ENCODE results near the gene ZC3H13. TPM values are rescaled to one million over a fixed set of nuclear protein-coding genes. Genes with fewer than 3 reads are reported as not detected.

Gene ZC3H13
- total RNA-seq, 4 donors from 2014 or later: 26.9 to 41.4 (median 36.0) TPM

DNA sequence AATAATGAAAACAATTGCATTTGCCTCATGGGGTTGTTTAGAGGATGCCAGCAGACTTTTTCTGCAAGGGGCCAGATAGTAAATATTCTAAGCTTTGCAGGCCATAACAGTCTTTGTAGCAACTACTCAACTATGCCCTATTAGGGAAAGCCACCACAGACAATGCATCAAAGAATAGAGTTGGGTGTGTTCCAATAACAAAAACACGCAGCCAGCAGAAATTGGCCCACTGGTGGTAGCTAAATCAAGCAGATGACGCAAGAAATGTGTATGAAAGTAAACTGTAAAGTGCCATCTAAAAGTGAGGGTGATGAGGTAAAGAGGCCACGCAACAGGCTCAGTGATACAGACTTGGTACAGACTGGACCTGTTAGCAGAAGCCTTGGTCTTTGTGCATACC lies 125.8 kb downstream of the ZC3H13 start:
- WGBS, 2 donors: 70 to 73% methylated on average over 3 of the region's 3 CpGs
- no peak overlapping the region for H3K27ac ChIP-seq
- no peaks in the 10 kb centered on the region for H3K27me3 ChIP-seq
- H3K4me3 ChIP-seq (replicated peaks in 1 of 3): no peak overlapping the region
- no peaks in the 10 kb centered on the region for H3K36me3 ChIP-seq
- H3K4me1 ChIP-seq: no peaks in the 10 kb centered on the region
- intact Hi-C loops (cut with DNase I): no loop called here
- no peak for DNase-seq
- TF ChIP-seq, protein P1, sequence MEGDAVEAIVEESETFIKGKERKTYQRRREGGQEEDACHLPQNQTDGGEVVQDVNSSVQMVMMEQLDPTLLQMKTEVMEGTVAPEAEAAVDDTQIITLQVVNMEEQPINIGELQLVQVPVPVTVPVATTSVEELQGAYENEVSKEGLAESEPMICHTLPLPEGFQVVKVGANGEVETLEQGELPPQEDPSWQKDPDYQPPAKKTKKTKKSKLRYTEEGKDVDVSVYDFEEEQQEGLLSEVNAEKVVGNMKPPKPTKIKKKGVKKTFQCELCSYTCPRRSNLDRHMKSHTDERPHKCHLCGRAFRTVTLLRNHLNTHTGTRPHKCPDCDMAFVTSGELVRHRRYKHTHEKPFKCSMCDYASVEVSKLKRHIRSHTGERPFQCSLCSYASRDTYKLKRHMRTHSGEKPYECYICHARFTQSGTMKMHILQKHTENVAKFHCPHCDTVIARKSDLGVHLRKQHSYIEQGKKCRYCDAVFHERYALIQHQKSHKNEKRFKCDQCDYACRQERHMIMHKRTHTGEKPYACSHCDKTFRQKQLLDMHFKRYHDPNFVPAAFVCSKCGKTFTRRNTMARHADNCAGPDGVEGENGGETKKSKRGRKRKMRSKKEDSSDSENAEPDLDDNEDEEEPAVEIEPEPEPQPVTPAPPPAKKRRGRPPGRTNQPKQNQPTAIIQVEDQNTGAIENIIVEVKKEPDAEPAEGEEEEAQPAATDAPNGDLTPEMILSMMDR (IDR thresholded peaks at IDR 0.05): no peak
- no peak for TF ChIP-seq POLR2A (IDR thresholded peaks at IDR 0.05)
- no peaks in the 10 kb centered on the region for H3K9me3 ChIP-seq

DNA sequence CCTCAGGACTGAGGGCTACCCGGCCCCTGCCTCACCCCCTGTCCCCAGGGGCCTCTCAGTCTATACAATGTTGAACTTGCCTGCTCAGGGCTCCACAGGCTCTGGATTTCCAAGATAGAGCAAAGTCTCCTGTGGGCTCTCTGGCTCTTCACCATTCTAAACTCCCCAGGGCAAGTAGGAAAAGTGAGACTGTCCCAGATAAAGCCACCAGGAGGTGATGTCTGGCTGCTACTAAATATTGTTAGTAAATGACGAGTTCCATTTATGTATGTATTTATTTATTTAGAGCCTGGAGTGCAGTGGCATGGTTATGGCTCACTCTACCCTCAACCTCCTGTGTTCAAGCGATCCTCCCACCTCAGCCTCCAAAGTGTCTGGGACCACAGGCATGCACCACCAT lies 127.4 kb downstream of the ZC3H13 start:
- DNase-seq: no peak
- Histone ChIP-seq H3K4me1 (no peaks in the 10 kb centered on the region), H3K36me3 (no peaks in the 10 kb centered on the region), H3K27ac (no peak overlapping the region), H3K4me3 (replicated peaks in 1 of 3) (no peak overlapping the region), H3K27me3 (no peaks in the 10 kb centered on the region), H3K9me3 (no peaks in the 10 kb centered on the region)
- WGBS, 2 donors: 80 to 83% methylated on average over 3 of the region's 3 CpGs
- TF ChIP-seq, protein P1 (IDR thresholded peaks at IDR 0.05): no peak
- no peak for TF ChIP-seq POLR2A (IDR thresholded peaks at IDR 0.05)
- intact Hi-C loops (cut with DNase I): no loop called here

DNA sequence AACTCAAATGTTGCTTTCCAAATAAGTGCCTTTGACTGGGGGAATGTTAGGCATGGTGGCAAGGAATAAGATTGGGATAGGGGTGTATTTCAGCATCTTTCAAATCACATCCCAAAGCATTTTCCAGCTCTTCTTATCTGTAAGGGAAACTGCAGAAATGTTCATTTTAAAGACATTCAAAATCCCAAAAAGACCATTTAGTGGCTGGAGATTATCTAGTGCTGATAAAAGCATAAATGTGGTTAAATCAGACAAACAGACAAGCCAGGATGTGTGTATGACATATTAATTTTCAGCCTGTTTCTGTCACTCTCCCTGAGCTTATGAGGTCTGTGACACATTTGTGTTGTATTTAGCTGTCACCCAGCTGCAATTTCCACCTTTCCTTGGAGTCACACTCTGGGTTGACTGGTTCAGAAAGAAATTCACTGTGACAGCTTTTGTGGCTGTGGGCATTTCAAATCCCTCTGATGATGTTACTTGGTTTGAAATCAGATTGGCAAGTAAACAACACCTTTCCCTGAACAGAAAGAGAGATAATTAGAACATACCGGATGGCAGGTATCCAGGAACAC lies 131.3 kb downstream of the ZC3H13 start:
- Histone ChIP-seq H3K27me3 (no peaks in the 10 kb centered on the region), H3K4me1 (no peaks in the 10 kb centered on the region), H3K27ac (no peak overlapping the region), H3K9me3 (no peaks in the 10 kb centered on the region), H3K36me3 (no peaks in the 10 kb centered on the region), H3K4me3 (replicated peaks in 1 of 3) (no peak overlapping the region)
- TF ChIP-seq, protein P1 (IDR thresholded peaks at IDR 0.05): no peak
- TF ChIP-seq POLR2A (IDR thresholded peaks at IDR 0.05): no peak
- DNase-seq: no peak
- intact Hi-C loops (cut with DNase I): no loop called here
- WGBS, 2 donors: 86 to 91% methylated on average over 1 of the region's 1 CpG

DNA sequence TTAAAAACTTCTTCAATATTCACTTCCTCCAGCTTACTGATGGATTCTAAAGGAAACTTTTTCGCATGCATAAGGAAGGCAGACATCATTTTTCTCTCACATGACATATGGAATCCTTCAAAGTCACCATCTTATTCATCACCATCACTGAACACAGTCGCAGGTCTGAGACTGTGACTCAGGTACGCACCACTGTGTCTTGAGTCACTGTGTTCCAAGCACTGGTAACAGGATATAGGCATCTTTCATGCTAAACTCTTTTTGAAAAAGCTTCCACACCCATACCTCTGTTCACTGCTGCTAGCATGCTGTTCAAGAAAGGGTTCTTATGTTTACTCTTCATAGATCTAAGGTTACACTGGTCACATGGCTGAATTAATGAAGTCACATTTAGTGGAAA lies 133.9 kb downstream of the ZC3H13 start:
- Histone ChIP-seq H3K27me3 (no peaks in the 10 kb centered on the region), H3K4me1 (no peaks in the 10 kb centered on the region), H3K9me3 (no peaks in the 10 kb centered on the region), H3K36me3 (no peaks in the 10 kb centered on the region), H3K27ac (no peak overlapping the region), H3K4me3 (replicated peaks in 1 of 3) (no peak overlapping the region)
- WGBS, 2 donors: 86 to 93% methylated on average over 3 of the region's 3 CpGs
- no peak for DNase-seq
- intact Hi-C loops (cut with DNase I): no loop called here
- TF ChIP-seq POLR2A (IDR thresholded peaks at IDR 0.05): no peak
- TF ChIP-seq, protein P1 (IDR thresholded peaks at IDR 0.05): no peak

DNA sequence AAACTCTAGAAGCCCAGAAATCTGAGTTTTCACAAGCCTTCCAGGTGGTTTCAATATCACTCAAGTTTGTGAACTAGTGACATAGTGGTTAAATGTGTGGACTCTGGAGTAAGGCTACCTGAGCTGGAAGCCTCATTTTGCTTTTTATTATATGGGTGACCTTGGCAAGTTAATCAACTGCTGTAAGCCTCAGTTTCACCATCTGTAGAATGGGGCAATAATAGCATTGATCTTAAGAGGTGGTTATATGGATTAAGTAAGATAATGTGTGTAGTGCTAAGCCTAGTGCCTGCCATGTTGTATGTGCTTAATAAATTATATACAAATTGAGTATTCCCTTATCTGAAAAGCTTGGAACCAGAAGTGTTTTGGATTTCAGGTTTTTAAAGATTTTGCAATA lies 135.5 kb downstream of the ZC3H13 start:
- H3K27ac ChIP-seq: no peak overlapping the region
- no peaks in the 10 kb centered on the region for H3K36me3 ChIP-seq
- intact Hi-C loops (cut with DNase I): no loop called here
- H3K4me1 ChIP-seq: no peaks in the 10 kb centered on the region
- no peak for DNase-seq
- no peaks in the 10 kb centered on the region for H3K9me3 ChIP-seq
- no peaks in the 10 kb centered on the region for H3K27me3 ChIP-seq
- H3K4me3 ChIP-seq (replicated peaks in 1 of 3): no peak overlapping the region
- TF ChIP-seq, protein P1 (IDR thresholded peaks at IDR 0.05): no peak
- TF ChIP-seq POLR2A (IDR thresholded peaks at IDR 0.05): no peak

Measured in thyroid gland (tissue), 4 donors.